Naive thymus-derived CD4-positive, alpha-beta T cell (primary cell): Measurements from ENCODE around the gene PKP4. TPM values are rescaled to one million over a fixed set of nuclear protein-coding genes. Genes with fewer than 3 reads are reported as not detected.

Experiments
- ATAC-seq: fragments of 150-1000 bp; cut with Tn5 transposase; 2 replicates; pipeline ENCODE4 v1.10.0; 2021; ENCODE audit warnings: mild to moderate bottlenecking, moderate library complexity
- CTCF ChIA-PET: fragments of 350-600 bp; sonication (Branson Sonifier 250); formaldehyde crosslinking; loops from one replicate; lab custom pipeline; 2021; ENCODE audit warnings: antibody characterized with exemption; lab: Charles Lee
- POLR2A ChIA-PET: fragments of 350-600 bp; sonication (Branson Sonifier 250); formaldehyde crosslinking; loops from one replicate; lab custom pipeline; 2021; ENCODE audit warnings: antibody characterized with exemption, inconsistent platforms; lab: Charles Lee
- DNase-seq, 9 donors: peaks; one replicate each; pipeline versions ENCODE4 v3.0.0 to v3.0.0-alpha.2; 2020 to 2022; ENCODE audit warnings: mixed read lengths in 1 of 9
- H3K27ac ChIP-seq: one replicate; pipeline ENCODE4 v1.7.0; 2013; ENCODE audit warnings: mild to moderate bottlenecking, low read depth, low read length, moderate library complexity
- H3K27me3 ChIP-seq, 2 donors: one replicate each; pipeline ENCODE4 v1.7.0; 2013; ENCODE audit warnings: low read length in 2 of 2, mild to moderate bottlenecking in 2 of 2, moderate library complexity in 2 of 2; ENCODE audit not compliant: control insufficient read depth in 2 of 2, insufficient read depth in 2 of 2
- H3K36me3 ChIP-seq, 3 experiments: 1 replicate in 2 of 3; 2 replicates in 1 of 3; pipeline ENCODE4 v1.7.0; 2013; ENCODE audit warnings: low read length in 3 of 3, mild to moderate bottlenecking in 3 of 3, moderate library complexity in 1 of 3; ENCODE audit not compliant: insufficient read depth in 3 of 3, control insufficient read depth in 2 of 3
- H3K4me1 ChIP-seq, 2 donors: one replicate each; pipeline ENCODE4 v1.7.0; 2013; ENCODE audit warnings: low read length in 2 of 2, mild to moderate bottlenecking in 2 of 2, moderate library complexity in 1 of 2; ENCODE audit not compliant: control insufficient read depth in 2 of 2, insufficient read depth in 2 of 2
- H3K4me3 ChIP-seq: 2 replicates; pipeline ENCODE4 v1.7.0; 2013; ENCODE audit warnings: mild to moderate bottlenecking, low read length
- H3K9me3 ChIP-seq, 3 experiments: 1 replicate in 2 of 3; 2 replicates in 1 of 3; pipeline ENCODE4 v1.7.0; 2013; ENCODE audit warnings: low read length in 3 of 3; ENCODE audit not compliant: control insufficient read depth in 2 of 3
- H3K27ac Mint-ChIP-seq, 9 donors: one replicate each; pipeline ENCODE4 v1.8.0; 2020 to 2022; ENCODE audit warnings: mixed read lengths in 9 of 9, mild to moderate bottlenecking in 8 of 9, moderate library complexity in 5 of 9, inconsistent platforms in 2 of 9
- H3K27me3 Mint-ChIP-seq, 5 donors: one replicate each; pipeline ENCODE4 v1.8.0; 2021 to 2022; ENCODE audit warnings: mixed read lengths in 5 of 5, mild to moderate bottlenecking in 1 of 5
- H3K36me3 Mint-ChIP-seq, 5 donors: one replicate each; pipeline ENCODE4 v1.8.0; 2020 to 2022; ENCODE audit warnings: mixed read lengths in 5 of 5, mild to moderate bottlenecking in 3 of 5, inconsistent platforms in 1 of 5
- H3K4me1 Mint-ChIP-seq, 7 donors: one replicate each; pipeline ENCODE4 v1.8.0; 2020 to 2022; ENCODE audit warnings: mixed read lengths in 7 of 7, mild to moderate bottlenecking in 3 of 7, inconsistent platforms in 1 of 7
- H3K4me3 Mint-ChIP-seq, 10 donors: one replicate each; pipeline ENCODE4 v1.8.0; 2020 to 2022; ENCODE audit warnings: mild to moderate bottlenecking in 10 of 10, mixed read lengths in 10 of 10, moderate library complexity in 6 of 10, inconsistent platforms in 2 of 10
- H3K9me3 Mint-ChIP-seq, 11 donors: one replicate each; pipeline ENCODE4 v1.8.0; 2020 to 2022; ENCODE audit warnings: mixed read lengths in 11 of 11, mild to moderate bottlenecking in 4 of 11, inconsistent platforms in 1 of 11, moderate library complexity in 1 of 11
- intact Hi-C, 2 donors: fragments of 100-400 bp; cut with micrococcal nuclease; formaldehyde crosslinking; loops; one replicate each; pipeline ENCODE4 v1.15.1; 2023
- polyA plus RNA-seq, 2 donors: library from polyadenylated mRNA; unstranded; fragments of 300-500 nt; fragmentation: Illumina TruSeq; gene quantifications; one replicate each; pipeline ENCODE4 v1.2.3, GENCODE V29; 2021
- total RNA-seq, 6 experiments: library from RNA in 5 of 6; stranded (reverse) in 5 of 6; gene quantifications; 1 replicate in 5 of 6; 2 replicates in 1 of 6; pipeline ENCODE4 v1.2.3 and lab custom pipeline; 2021 to 2026

PKP4 gene
- total and polyA plus RNA-seq, 7 experiments from 2014 or later, result 1.3 to 33.2 (median 16.6) TPM

GRCh38 chr2:158493458-158493857 is 36.7 kb downstream of the PKP4 start:
- DNase-seq, result no peak
- Mint-ChIP-seq H3K4me3 (no peak overlapping the region), H3K27me3 (no peaks in the 10 kb centered on the region), H3K36me3 (peaks cover 0 to 10% (median 5%) of the 10 kb centered on the region in 5 donors), H3K27ac (no peak overlapping the region), H3K4me1 (peaks cover 0 to 10% (median 0%) of the 10 kb centered on the region in 7 donors), H3K9me3 (no peaks in the 10 kb centered on the region)
- ChIA-PET POLR2A (no interaction called here), CTCF (no interaction called here)
- intact Hi-C loops, result no loop called here
- Histone ChIP-seq H3K4me1 (no peaks in the 10 kb centered on the region), H3K27ac (no peak overlapping the region), H3K9me3 (no peaks in the 10 kb centered on the region), H3K27me3 (no peaks in the 10 kb centered on the region), H3K4me3 (no peak overlapping the region), H3K36me3 (no peaks in the 10 kb centered on the region)
- ATAC-seq, result no peak

GRCh38 chr2:158495175-158495574 is 38.4 kb downstream of the PKP4 start:
- no peaks in the 10 kb centered on the region for H3K9me3 Mint-ChIP-seq
- Histone ChIP-seq H3K27me3 (no peaks in the 10 kb centered on the region), H3K36me3 (no peaks in the 10 kb centered on the region), H3K4me1 (no peaks in the 10 kb centered on the region), H3K9me3 (no peaks in the 10 kb centered on the region), H3K27ac (no peak overlapping the region), H3K4me3 (no peak overlapping the region)
- ChIA-PET CTCF (no interaction called here), POLR2A (no interaction called here)
- H3K4me3 Mint-ChIP-seq, result no peak overlapping the region
- H3K36me3 Mint-ChIP-seq, result peaks cover 0 to 12% (median 7%) of the 10 kb centered on the region in 5 donors
- H3K4me1 Mint-ChIP-seq, result peaks cover 0 to 7% (median 0%) of the 10 kb centered on the region in 7 donors
- no peak for DNase-seq
- H3K27me3 Mint-ChIP-seq, result no peaks in the 10 kb centered on the region
- peak overlapping the region in 1 of 9 donors; percentile 11 for H3K27ac Mint-ChIP-seq
- intact Hi-C loops, result no loop called here
- ATAC-seq, result no peak

GRCh38 chr2:158496986-158497385 is 40.2 kb downstream of the PKP4 start:
- CTCF ChIA-PET, result no interaction called here
- POLR2A ChIA-PET, result no interaction called here
- no peaks in the 10 kb centered on the region for H3K4me1 ChIP-seq
- intact Hi-C loops, result no loop called here
- H3K4me3 Mint-ChIP-seq, result no peak overlapping the region
- no peak overlapping the region for H3K27ac ChIP-seq
- peaks cover 0 to 19% (median 7%) of the 10 kb centered on the region in 5 donors for H3K36me3 Mint-ChIP-seq
- no peak for ATAC-seq
- peaks cover 0 to 7% (median 0%) of the 10 kb centered on the region in 7 donors for H3K4me1 Mint-ChIP-seq
- no peak overlapping the region for H3K27ac Mint-ChIP-seq
- H3K27me3 Mint-ChIP-seq, result no peaks in the 10 kb centered on the region
- DNase-seq, result no peak
- H3K36me3 ChIP-seq, result no peaks in the 10 kb centered on the region
- no peaks in the 10 kb centered on the region for H3K27me3 ChIP-seq
- H3K9me3 ChIP-seq, result no peaks in the 10 kb centered on the region
- no peaks in the 10 kb centered on the region for H3K9me3 Mint-ChIP-seq
- H3K4me3 ChIP-seq, result no peak overlapping the region

GRCh38 chr2:158497486-158497885 is 40.7 kb downstream of the PKP4 start:
- Mint-ChIP-seq H3K27me3 (no peaks in the 10 kb centered on the region), H3K4me3 (no peak overlapping the region), H3K36me3 (peaks cover 0 to 19% (median 7%) of the 10 kb centered on the region in 5 donors), H3K27ac (peak overlapping the region in 1 of 9 donors; percentile 24), H3K9me3 (no peaks in the 10 kb centered on the region), H3K4me1 (peaks cover 0 to 7% (median 0%) of the 10 kb centered on the region in 7 donors)
- H3K36me3 ChIP-seq, result no peaks in the 10 kb centered on the region
- no peak overlapping the region for H3K4me3 ChIP-seq
- ChIA-PET CTCF (no interaction called here), POLR2A (no interaction called here)
- no peaks in the 10 kb centered on the region for H3K9me3 ChIP-seq
- DNase-seq (no peak), ATAC-seq (no peak)
- H3K27ac ChIP-seq, result no peak overlapping the region
- no peaks in the 10 kb centered on the region for H3K4me1 ChIP-seq
- no peaks in the 10 kb centered on the region for H3K27me3 ChIP-seq
- intact Hi-C loops, result no loop called here

- no peaks in the 10 kb centered on the region for H3K9me3 ChIP-seq
- H3K4me3 ChIP-seq, result no peak overlapping the region
- CTCF ChIA-PET, result no interaction called here
- intact Hi-C loops, result no loop called here
- no peaks in the 10 kb centered on the region for H3K36me3 ChIP-seq
- H3K27ac Mint-ChIP-seq, result no peak overlapping the region
- no peak overlapping the region for H3K4me3 Mint-ChIP-seq
- H3K9me3 Mint-ChIP-seq, result no peaks in the 10 kb centered on the region
- ATAC-seq (no peak), DNase-seq (no peak)
- peaks cover 0 to 19% (median 6%) of the 10 kb centered on the region in 5 donors for H3K36me3 Mint-ChIP-seq
- no peak overlapping the region for H3K27ac ChIP-seq
- POLR2A ChIA-PET, result no interaction called here
- H3K27me3 ChIP-seq, result no peaks in the 10 kb centered on the region
- peaks cover 0 to 7% (median 0%) of the 10 kb centered on the region in 7 donors for H3K4me1 Mint-ChIP-seq
- no peaks in the 10 kb centered on the region for H3K4me1 ChIP-seq
- H3K27me3 Mint-ChIP-seq, result no peaks in the 10 kb centered on the region
Observed at GRCh38 chr2:158498043-158498748, 41.4 kb downstream of the PKP4 start.

- Mint-ChIP-seq H3K4me3 (no peak overlapping the region), H3K9me3 (no peaks in the 10 kb centered on the region), H3K27ac (peak overlapping the region in 1 of 9 donors; percentile 51), H3K4me1 (peaks cover 0 to 7% (median 0%) of the 10 kb centered on the region in 7 donors), H3K36me3 (peaks cover 0 to 19% (median 6%) of the 10 kb centered on the region in 5 donors), H3K27me3 (no peaks in the 10 kb centered on the region)
- H3K4me1 ChIP-seq, result no peaks in the 10 kb centered on the region
- no peak for DNase-seq
- H3K4me3 ChIP-seq, result no peak overlapping the region
- H3K9me3 ChIP-seq, result no peaks in the 10 kb centered on the region
- H3K27me3 ChIP-seq, result no peaks in the 10 kb centered on the region
- ATAC-seq, result no peak
- H3K36me3 ChIP-seq, result no peaks in the 10 kb centered on the region
- ChIA-PET CTCF (no interaction called here), POLR2A (no interaction called here)
- H3K27ac ChIP-seq, result no peak overlapping the region
- intact Hi-C loops, result no loop called here
Observed at GRCh38 chr2:158498749-158499136, 42.0 kb downstream of the PKP4 start.

GRCh38 chr2:158499383-158499782 is 42.6 kb downstream of the PKP4 start:
- H3K36me3 Mint-ChIP-seq, result peaks cover 0 to 19% (median 6%) of the 10 kb centered on the region in 5 donors
- ATAC-seq (no peak), DNase-seq (no peak)
- no peaks in the 10 kb centered on the region for H3K4me1 ChIP-seq
- intact Hi-C loops, result no loop called here
- H3K9me3 ChIP-seq, result no peaks in the 10 kb centered on the region
- no peak overlapping the region for H3K4me3 Mint-ChIP-seq
- peaks cover 0 to 7% (median 0%) of the 10 kb centered on the region in 7 donors for H3K4me1 Mint-ChIP-seq
- H3K27me3 ChIP-seq, result no peaks in the 10 kb centered on the region
- CTCF ChIA-PET, result no interaction called here
- no peak overlapping the region for H3K27ac Mint-ChIP-seq
- no peak overlapping the region for H3K4me3 ChIP-seq
- H3K27ac ChIP-seq, result no peak overlapping the region
- POLR2A ChIA-PET, result no interaction called here
- H3K36me3 ChIP-seq, result no peaks in the 10 kb centered on the region
- no peaks in the 10 kb centered on the region for H3K27me3 Mint-ChIP-seq
- H3K9me3 Mint-ChIP-seq, result no peaks in the 10 kb centered on the region
